ENCODE data around the gene PYGB.
"Not testable (repeated sequence)": the region's sequence is repeated elsewhere in the genome, so short reads cannot be mapped to it uniquely, and the experiment has no call there.

PYGB gene

GRCh38 chr20:25226433-25227316 is 21.2 kb upstream of the PYGB start:
- in situ Hi-C loops (cut with MboI; ENCODE audit: low pct_unique_long_range_greater_than_20kb, low sequenced_read_pairs): no loop called here
- DNase-seq: peak; percentile 76

GRCh38 chr20:25227317-25227831 is 20.5 kb upstream of the PYGB start:
- no peak for DNase-seq
- in situ Hi-C loops (cut with MboI; ENCODE audit: low pct_unique_long_range_greater_than_20kb, low sequenced_read_pairs): no loop called here

- no peak for DNase-seq
- in situ Hi-C loops (cut with MboI; ENCODE audit: low pct_unique_long_range_greater_than_20kb, low sequenced_read_pairs): no loop called here
Measured at GRCh38 chr20:25229486-25230165, 18.3 kb upstream of the PYGB start.

- no peak for DNase-seq
- in situ Hi-C loops (cut with MboI; ENCODE audit: low pct_unique_long_range_greater_than_20kb, low sequenced_read_pairs): no loop called here
Measured at GRCh38 chr20:25230166-25230831, 17.6 kb upstream of the PYGB start.

DNA sequence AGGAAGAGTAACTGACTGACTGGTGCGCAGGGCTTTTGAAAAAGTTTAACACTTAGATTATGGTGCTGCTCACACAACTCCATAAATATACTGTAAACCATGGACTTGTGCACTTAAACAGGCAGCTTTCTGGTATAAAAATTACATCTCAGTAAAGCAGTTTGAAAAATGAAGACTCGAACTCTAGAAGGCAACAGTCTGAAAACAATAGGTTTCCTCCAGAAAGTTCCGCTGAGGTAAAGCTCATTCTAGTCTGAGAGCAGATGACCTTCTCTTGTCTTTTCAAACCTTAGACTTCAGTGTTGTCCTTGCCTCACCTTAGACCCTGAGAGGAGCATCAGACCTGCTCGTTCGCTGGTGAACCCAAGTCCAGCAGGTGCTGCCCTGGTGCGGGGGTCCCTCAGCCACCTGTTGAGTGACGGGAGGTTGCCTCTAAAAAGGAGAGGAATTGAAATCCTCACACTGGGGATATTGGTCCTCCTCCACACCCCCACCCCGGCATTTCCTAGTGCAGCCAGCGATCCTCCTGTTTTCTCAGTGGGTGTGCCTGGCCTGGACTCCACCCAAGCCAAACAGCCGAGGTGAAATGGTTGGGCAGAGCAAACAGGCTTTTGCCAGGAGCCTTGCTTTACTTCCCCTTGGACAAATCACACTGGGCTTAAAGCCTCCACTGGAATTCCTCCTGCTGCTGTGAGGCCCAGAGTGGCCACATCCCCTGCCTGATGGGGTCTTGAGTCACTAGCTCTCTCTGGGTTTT is 14.7 kb upstream of the PYGB start:
- in situ Hi-C loops (cut with MboI; ENCODE audit: low pct_unique_long_range_greater_than_20kb, low sequenced_read_pairs): no loop called here
- DNase-seq: no peak

DNA sequence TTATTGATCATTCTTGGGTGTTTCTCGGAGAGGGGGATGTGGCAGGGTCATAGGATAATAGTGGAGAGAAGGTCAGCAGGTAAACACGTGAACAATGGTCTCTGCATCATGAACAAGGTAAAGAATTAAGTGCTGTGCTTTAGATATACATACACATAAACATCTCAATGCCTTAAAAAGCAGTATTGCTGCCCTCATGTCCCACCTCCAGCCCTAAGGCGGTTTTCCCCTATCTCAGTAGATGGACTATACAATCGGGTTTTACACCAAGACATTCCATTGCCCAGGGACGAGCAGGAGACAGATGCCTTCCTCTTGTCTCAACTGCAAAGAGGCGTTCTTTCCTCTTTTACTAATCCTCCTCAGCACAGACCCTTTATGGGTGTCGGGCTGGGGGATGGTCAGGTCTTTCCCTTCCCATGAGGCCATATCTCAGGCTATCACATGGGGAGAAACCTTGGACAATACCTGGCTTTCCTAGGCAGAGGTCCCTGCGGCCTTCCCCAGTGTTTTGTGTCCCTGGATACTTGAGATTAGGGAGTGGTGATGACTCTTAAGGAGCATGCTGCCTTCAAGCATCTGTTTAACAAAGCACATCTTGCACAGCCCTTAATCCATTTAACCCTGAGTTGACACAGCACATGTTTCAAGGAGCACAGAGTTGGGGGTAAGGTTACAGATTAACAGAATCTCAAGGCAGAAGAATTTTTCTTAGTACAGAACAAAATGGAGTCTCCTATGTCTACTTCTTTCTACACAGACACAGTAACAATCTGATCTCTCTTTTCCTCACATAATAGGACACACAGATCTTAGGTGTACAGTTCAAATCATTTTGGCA is 13.7 kb upstream of the PYGB start:
- DNase-seq; in situ Hi-C loops (cut with MboI; ENCODE audit: low pct_unique_long_range_greater_than_20kb, low sequenced_read_pairs): not testable (repeated sequence)

GRCh38 chr20:25236450-25237304 is 11.2 kb upstream of the PYGB start:
- DNase-seq: no peak
- in situ Hi-C loops (cut with MboI; ENCODE audit: low pct_unique_long_range_greater_than_20kb, low sequenced_read_pairs): no loop called here

GRCh38 chr20:25237610-25238318 is 10.1 kb upstream of the PYGB start:
- in situ Hi-C loops (cut with MboI; ENCODE audit: low pct_unique_long_range_greater_than_20kb, low sequenced_read_pairs): no loop called here
- peak; percentile 60 for DNase-seq

DNA sequence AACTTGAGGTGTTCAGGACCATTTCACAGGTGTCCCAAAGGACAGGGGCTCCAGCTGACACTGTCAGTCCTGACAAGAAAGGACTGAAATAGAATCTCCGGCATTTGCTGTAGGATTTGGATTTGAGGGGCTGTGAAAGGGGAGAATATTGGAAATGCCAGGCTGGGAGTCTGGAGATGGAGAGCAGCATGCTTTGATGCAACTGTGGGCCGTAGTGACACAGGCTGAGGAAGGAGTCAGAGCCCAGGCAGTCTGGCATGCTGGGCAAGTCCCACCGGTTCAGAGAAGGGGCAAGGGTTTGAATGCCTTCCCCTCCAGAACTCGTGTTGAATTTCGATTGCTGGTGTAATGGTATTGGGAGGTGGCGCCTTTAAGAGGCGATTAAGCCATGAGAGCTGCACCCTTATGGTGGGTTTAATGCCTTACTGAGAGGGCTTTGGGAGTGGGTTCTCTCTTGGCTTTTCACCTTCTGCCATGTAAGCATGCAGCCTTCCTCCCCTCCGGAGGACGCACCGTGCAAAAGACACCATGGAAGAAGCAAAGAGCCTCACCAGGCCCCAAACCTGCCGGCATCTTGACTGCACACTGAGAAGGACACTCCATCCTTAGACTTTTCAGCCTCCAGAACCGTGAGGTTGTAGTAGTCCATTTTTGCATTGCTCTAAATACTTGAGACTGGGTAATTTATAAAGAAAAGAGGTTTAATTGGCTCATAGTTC is 9.4 kb upstream of the PYGB start:
- no peak for DNase-seq
- in situ Hi-C loops (cut with MboI; ENCODE audit: low pct_unique_long_range_greater_than_20kb, low sequenced_read_pairs): no loop called here

DNA sequence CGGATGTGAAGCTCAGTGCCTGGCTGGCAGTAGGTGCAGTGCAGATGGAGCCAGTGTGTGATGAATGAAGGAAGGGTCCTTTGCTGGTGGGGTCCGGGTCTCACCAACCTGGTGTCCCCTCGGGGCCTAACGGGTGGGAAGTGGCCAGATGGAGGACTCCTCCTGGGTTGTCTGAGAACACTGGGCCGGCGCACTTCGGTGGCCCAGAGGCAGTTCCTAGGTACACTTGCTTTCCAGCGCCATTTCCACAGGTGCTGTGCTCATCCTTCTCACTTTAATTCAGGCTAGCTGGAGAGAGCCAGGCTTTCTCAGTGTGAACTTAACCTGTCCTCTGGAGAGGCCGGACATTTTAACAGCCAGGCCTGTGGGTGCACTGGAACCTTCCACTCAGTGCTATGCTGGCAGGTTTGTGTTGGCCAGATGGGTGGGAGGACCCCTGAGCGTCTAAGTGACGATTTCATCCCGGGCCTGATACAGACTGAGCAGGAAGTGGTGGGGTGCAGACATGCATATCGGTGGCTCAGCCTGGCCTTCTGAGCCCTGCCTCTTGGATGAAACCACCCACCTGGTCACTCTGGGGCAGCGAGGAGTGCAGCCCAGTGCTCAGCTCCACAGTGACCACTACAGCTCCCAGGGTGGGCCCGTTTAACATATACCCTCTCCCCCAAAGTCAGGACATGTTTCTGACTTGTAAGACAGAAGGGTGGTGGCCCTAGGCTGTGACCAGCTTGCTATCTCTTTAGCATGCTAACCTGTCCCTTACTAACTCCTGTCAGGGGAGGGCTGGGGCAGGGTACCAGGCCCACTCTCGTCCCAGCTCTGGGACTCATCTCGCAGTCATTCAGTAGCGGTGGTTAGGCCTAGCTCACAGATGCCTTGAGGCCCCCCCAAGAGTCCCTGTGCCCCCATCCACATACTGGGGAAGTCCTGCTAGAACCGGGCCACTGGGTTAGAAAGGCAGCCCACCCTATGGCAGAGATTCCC is 8.2 kb upstream of the PYGB start:
- in situ Hi-C loops (cut with MboI; ENCODE audit: low pct_unique_long_range_greater_than_20kb, low sequenced_read_pairs): no loop called here
- no peak for DNase-seq

GRCh38 chr20:25240851-25241658 is 6.8 kb upstream of the PYGB start:
- DNase-seq; in situ Hi-C loops (cut with MboI; ENCODE audit: low pct_unique_long_range_greater_than_20kb, low sequenced_read_pairs): not testable (repeated sequence)

GRCh38 chr20:25241659-25241955 is 6.3 kb upstream of the PYGB start:
- DNase-seq; in situ Hi-C loops (cut with MboI; ENCODE audit: low pct_unique_long_range_greater_than_20kb, low sequenced_read_pairs): not testable (repeated sequence)

- no peak for DNase-seq
Measured at GRCh38 chr20:25242231-25242630, 5.7 kb upstream of the PYGB start.

DNA sequence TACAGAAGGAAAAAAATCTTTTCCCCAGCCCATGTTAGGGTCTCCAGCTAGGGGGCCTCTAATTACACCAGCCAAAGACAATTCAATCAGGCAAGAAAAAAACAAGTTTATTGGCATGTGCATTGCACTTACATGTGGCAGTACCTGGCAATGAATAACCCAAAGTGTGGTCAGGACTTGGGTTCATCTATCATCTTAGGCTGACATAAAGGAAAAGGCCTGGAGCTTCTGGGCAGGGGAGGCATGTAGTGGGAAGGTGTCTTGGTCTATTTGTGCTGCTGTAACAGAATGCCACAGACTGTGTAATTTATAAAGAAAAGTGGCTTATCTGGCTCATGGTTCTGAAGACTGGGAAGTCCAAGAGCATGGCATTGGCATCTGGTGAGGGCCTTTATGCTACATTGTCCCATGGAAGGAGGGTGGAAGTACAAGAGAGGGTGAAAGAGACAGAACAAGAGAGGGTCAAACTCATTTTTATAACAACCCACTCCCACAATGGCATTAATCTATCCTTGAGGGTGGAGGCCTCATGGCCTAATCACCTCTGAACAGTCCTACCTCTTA is 4.4 kb upstream of the PYGB start:
- DNase-seq: no peak
- in situ Hi-C loops (cut with MboI; ENCODE audit: low pct_unique_long_range_greater_than_20kb, low sequenced_read_pairs): no loop called here

More at GRCh38 chr20:25242231-25242630, 5.7 kb upstream of the PYGB start:
- in situ Hi-C loops (cut with MboI; ENCODE audit: low pct_unique_long_range_greater_than_20kb, low sequenced_read_pairs): no loop called here
